ENCODE measurements around the gene CNKSR3.

Gene CNKSR3

GRCh38 chr6:154390034-154390433 lies 120.5 kb downstream of the CNKSR3 start:
- Histone ChIP-seq H3K4me3 (IDR thresholded peaks at IDR 0.05; ENCODE audit: insufficient read depth, low read depth, low read length) (no peak overlapping the region), H3K36me3 (ENCODE audit: insufficient read depth) (no peaks in the 10 kb centered on the region), H4K20me1 (ENCODE audit: insufficient read depth) (no peaks in the 10 kb centered on the region), H2AFZ (ENCODE audit: low read depth) (no peak overlapping the region), H3K4me2 (no peak overlapping the region), H3K9ac (no peak overlapping the region), H3K4me1 (ENCODE audit: low read depth, poor library complexity, severe bottlenecking) (no peaks in the 10 kb centered on the region), H3K27me3 (ENCODE audit: insufficient read depth, low read depth) (no peaks in the 10 kb centered on the region), H3K79me2 (ENCODE audit: insufficient read depth, low read depth) (no peaks in the 10 kb centered on the region), H3K27ac (no peak overlapping the region)
- TF ChIP-seq CTCF (conservative IDR thresholded peaks at IDR 0.05; ENCODE audit: low read depth, low read length) = no peak

GRCh38 chr6:154388803-154389202 lies 121.7 kb downstream of the CNKSR3 start:
- TF ChIP-seq CTCF (conservative IDR thresholded peaks at IDR 0.05; ENCODE audit: low read depth, low read length) = no peak
- H2AFZ ChIP-seq (ENCODE audit: low read depth) = no peak overlapping the region
- H3K27me3 ChIP-seq (ENCODE audit: insufficient read depth, low read depth) = no peaks in the 10 kb centered on the region
- no peak overlapping the region for H3K4me3 ChIP-seq (IDR thresholded peaks at IDR 0.05; ENCODE audit: insufficient read depth, low read depth, low read length)
- no peaks in the 10 kb centered on the region for H3K36me3 ChIP-seq (ENCODE audit: insufficient read depth)
- H3K9ac ChIP-seq = no peak overlapping the region
- no peak overlapping the region for H3K4me2 ChIP-seq
- H3K4me1 ChIP-seq (ENCODE audit: low read depth, poor library complexity, severe bottlenecking) = no peaks in the 10 kb centered on the region
- no peak overlapping the region for H3K27ac ChIP-seq
- no peaks in the 10 kb centered on the region for H4K20me1 ChIP-seq (ENCODE audit: insufficient read depth)
- H3K79me2 ChIP-seq (ENCODE audit: insufficient read depth, low read depth) = no peaks in the 10 kb centered on the region

- TF ChIP-seq CTCF (conservative IDR thresholded peaks at IDR 0.05; ENCODE audit: low read depth, low read length) = no peak
- no peaks in the 10 kb centered on the region for H3K36me3 ChIP-seq (ENCODE audit: insufficient read depth)
- no peaks in the 10 kb centered on the region for H3K4me1 ChIP-seq (ENCODE audit: low read depth, poor library complexity, severe bottlenecking)
- H3K9ac ChIP-seq = no peak overlapping the region
- no peak overlapping the region for H3K27ac ChIP-seq
- no peaks in the 10 kb centered on the region for H3K27me3 ChIP-seq (ENCODE audit: insufficient read depth, low read depth)
- H3K4me3 ChIP-seq (IDR thresholded peaks at IDR 0.05; ENCODE audit: insufficient read depth, low read depth, low read length) = no peak overlapping the region
- H3K4me2 ChIP-seq = no peak overlapping the region
- no peak overlapping the region for H2AFZ ChIP-seq (ENCODE audit: low read depth)
- no peaks in the 10 kb centered on the region for H4K20me1 ChIP-seq (ENCODE audit: insufficient read depth)
- H3K79me2 ChIP-seq (ENCODE audit: insufficient read depth, low read depth) = no peaks in the 10 kb centered on the region
Observed at GRCh38 chr6:154386848-154387717, 123.4 kb downstream of the CNKSR3 start.

- no peaks in the 10 kb centered on the region for H3K4me1 ChIP-seq (ENCODE audit: low read depth, poor library complexity, severe bottlenecking)
- no peak overlapping the region for H3K9ac ChIP-seq
- no peak overlapping the region for H3K27ac ChIP-seq
Observed at GRCh38 chr6:154384191-154384590, 126.3 kb downstream of the CNKSR3 start.

More at GRCh38 chr6:154384191-154384590, 126.3 kb downstream of the CNKSR3 start:
- Histone ChIP-seq H3K27me3 (ENCODE audit: insufficient read depth, low read depth) (no peaks in the 10 kb centered on the region), H3K4me3 (IDR thresholded peaks at IDR 0.05; ENCODE audit: insufficient read depth, low read depth, low read length) (no peak overlapping the region), H3K36me3 (ENCODE audit: insufficient read depth) (no peaks in the 10 kb centered on the region), H3K4me2 (no peak overlapping the region), H4K20me1 (ENCODE audit: insufficient read depth) (no peaks in the 10 kb centered on the region), H3K79me2 (ENCODE audit: insufficient read depth, low read depth) (no peaks in the 10 kb centered on the region), H2AFZ (ENCODE audit: low read depth) (no peak overlapping the region)
- no peak for TF ChIP-seq CTCF (conservative IDR thresholded peaks at IDR 0.05; ENCODE audit: low read depth, low read length)

Data from KMS-11 (cell line).